Astrocyte of the cerebellum (primary cell): ENCODE measurements around the gene GAPDH.

ENCODE experiments used
- DNase-seq: peaks from one replicate; pipeline ENCODE4 v3.0.0-alpha.2; 2011; ENCODE audit warnings: low read depth
- H3K4me3 ChIP-seq: 2 replicates; pipeline ENCODE4 v1.5.1; 2011; ENCODE audit warnings: mild to moderate bottlenecking, low read depth, low read length, moderate library complexity
- in situ Hi-C: cut with HindIII; loops from 2 replicates; pipeline ENCODE4 v1.10.0; 2017; ENCODE audit warnings: low sequenced_read_pairs
- TF ChIP-seq, protein P1 (sequence below): IDR thresholded peaks from 2 replicates; pipeline ENCODE4 v1.5.1; 2012; ENCODE audit warnings: low read length, low read depth, moderate library complexity, mild to moderate bottlenecking; ENCODE audit errors: missing control alignments

Gene GAPDH

DNA sequence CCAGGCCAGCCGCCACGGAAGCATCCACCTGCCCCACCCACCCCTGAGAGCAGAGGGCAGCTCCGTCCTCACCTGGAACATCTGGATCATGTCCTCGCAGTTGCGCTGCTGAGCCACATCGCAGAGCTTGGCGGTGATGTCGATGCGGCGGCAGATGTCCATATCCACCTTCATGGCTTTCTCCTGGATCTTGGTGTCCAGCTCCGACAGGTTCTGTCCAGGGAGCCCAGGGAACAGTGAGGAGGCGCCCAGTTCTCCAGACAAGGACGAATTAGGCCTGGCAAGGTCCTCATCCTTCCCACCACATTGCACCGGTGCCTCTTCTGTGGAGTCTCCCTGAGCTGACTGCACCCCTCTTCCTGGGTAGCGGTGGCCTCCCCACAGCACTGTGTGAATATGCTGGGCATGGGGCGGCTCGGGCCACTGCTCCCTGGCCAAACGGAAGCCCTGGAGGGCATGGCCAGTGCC lies 15.4 kb downstream of the GAPDH start:
- in situ Hi-C loops, result no loop called here
- DNase-seq, result no peak
- TF ChIP-seq, protein P1, sequence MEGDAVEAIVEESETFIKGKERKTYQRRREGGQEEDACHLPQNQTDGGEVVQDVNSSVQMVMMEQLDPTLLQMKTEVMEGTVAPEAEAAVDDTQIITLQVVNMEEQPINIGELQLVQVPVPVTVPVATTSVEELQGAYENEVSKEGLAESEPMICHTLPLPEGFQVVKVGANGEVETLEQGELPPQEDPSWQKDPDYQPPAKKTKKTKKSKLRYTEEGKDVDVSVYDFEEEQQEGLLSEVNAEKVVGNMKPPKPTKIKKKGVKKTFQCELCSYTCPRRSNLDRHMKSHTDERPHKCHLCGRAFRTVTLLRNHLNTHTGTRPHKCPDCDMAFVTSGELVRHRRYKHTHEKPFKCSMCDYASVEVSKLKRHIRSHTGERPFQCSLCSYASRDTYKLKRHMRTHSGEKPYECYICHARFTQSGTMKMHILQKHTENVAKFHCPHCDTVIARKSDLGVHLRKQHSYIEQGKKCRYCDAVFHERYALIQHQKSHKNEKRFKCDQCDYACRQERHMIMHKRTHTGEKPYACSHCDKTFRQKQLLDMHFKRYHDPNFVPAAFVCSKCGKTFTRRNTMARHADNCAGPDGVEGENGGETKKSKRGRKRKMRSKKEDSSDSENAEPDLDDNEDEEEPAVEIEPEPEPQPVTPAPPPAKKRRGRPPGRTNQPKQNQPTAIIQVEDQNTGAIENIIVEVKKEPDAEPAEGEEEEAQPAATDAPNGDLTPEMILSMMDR, result no peak
- H3K4me3 ChIP-seq, result no peak overlapping the region

DNA sequence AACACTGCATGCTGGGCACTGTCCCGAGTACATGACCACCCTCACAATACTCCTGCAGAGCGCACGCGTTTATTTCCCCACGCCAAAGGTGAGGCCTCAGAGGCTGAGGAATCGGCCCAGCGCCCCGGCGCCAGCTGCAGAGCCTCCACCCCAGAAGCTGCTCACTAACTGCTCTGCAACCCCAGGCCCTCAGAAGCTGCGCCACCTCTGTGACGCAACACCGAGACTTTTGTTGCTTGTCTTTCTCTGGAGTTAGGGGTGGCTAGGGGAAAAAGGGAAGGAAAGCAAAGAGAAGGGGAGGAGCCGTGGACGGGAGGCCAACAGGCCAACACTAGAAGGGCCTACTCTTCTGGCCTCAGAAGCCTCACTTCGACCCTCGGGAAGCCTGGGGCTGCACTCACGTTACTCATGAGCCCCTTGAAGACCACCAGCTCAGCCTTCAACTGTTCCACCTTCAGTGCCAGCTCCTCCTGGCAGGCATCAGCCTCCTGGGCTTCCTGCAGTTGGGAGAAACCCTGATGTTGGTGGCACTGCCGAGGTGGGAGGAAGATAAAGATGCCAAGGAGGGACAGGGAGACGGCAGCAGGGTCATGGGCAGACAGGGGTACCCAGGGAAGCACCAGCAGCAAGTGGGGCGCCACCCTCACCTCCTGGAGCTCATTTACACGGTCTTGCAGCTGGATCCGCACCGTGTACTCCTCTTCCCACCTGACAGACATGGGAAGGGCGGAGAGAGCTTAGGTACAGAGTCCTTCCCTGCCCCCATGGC lies 16.2 kb downstream of the GAPDH start:
- TF ChIP-seq, protein P1, result no peak
- no peak overlapping the region for H3K4me3 ChIP-seq
- no peak for DNase-seq
- in situ Hi-C loops, result no loop called here

DNA sequence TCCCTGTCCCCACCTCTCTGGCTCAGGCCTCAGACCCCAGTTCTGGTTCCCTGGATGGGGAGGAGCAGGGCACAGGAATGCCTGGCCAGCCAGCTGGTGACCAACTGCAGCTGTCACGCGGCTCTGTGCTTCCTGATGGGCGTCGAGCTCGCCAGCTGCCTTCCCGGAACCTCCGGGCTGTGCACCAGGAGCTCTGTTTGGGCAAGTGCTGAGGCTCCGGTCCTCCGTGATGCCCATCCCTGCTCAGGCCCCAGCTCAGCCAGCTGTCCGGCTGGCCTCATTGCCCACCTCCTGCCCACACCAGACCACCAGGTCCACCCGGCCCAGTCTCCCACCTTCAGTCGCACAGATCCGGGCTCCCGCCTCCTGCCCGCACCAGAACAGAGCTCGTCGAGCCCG lies 16.7 kb downstream of the GAPDH start:
- no peak for DNase-seq
- H3K4me3 ChIP-seq, result no peak overlapping the region
- in situ Hi-C loops, result no loop called here
- TF ChIP-seq, protein P1, result no peak

DNA sequence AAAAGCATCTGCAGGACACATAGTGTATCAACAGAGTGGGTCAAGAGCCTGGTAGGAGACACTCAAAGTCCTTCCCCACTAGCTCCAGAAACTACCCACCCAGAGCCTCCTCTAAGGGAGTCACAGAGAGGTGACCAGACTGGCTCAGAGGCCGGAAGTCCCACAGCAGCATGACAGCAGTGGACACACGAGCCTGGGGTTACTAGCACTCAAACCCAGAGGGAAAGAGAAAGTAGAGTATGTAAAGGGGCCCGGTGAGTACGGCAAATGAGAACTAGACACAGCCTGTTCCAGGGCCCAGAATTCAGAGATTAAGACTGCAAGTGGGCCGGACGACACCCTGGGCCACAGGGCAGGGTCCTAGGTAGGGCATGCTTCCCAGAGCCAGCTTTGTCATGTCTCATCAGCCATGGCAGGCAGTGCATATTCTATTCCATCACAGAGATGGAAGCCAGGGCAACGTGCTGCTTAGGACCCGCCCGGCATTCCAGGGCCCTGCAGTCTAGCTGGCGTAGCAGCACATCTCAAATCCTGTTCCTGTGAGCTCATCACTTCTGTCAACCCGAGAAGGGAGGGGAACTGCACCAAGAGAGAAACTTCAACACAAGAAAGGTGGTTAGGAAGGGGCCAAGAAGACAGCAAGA lies 17.3 kb downstream of the GAPDH start:
- TF ChIP-seq, protein P1, result no peak
- DNase-seq, result no peak
- in situ Hi-C loops, result no loop called here
- H3K4me3 ChIP-seq, result no peak overlapping the region

DNA sequence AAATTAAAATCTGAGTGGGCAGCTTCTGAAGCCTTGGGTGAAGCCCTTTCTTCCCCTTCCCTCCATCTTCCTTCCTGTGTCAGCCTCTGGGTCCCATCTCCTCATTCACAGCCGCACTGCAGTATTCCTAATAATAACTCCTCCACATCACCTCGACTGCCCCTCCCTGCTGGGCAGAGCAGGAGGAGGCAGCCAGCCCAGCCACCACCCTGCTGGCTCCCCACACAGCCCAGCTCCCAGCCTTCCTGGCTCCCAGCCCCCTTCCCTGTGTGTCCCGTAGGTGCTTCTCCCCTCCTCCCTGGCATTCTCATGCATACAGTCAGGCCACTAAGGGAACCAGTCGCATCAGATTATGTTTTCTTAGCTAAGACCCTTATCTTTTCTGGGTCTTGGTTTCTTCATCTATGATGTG lies 17.8 kb downstream of the GAPDH start:
- TF ChIP-seq, protein P1, result no peak
- in situ Hi-C loops, result no loop called here
- no peak for DNase-seq
- no peak overlapping the region for H3K4me3 ChIP-seq

DNA sequence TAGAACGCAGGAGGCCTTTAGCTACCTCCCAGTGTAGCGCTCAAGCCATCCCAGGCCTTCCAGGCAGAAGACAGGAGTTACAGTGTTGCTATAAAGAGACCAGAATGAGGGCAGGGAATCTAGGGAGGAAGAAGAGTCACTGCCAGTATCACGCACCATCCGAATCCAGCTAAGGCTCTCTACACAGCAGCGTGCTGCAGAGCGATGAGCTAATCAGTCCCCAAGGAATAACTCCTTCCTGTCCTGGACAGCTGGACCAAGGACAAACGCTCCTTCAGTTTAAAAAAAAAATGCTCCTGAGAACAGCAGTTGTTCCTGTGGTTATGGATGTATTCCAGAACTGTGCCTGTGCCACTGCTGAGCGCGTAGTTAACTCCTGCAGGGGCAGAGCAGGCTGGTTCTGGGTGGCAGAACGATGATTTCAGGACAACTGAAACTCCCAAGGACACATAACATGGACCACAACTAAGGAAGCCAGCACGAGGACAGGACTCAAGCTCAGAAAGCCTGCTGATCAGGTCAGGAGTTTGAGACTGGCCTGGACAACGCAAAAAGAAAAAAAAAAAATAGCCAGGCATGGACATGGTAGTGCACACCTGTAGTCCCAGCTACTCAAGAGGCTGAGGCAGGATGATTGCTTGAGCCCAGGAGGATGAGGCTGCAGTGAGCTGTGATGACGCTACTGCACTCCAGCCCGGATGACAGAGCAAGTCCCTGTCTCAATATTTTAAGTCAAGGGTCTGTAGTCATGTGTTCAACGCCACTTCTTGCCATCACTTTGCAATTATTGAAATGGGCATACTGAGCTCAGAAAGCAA lies 18.9 kb downstream of the GAPDH start:
- DNase-seq, result no peak
- H3K4me3 ChIP-seq, result peak overlapping the region; percentile 78
- in situ Hi-C loops, result no loop called here
- TF ChIP-seq, protein P1, result no peak
